NT2/D1 (cell line): Measurements from ENCODE around the gene CENPV.

Experiments
- SUZ12 ChIP-seq: IDR thresholded peaks from 2 replicates; pipeline ENCODE4 v1.6.1; 2011; ENCODE audit not compliant: insufficient read length, insufficient read depth; ENCODE audit errors: extremely low read depth
- YY1 ChIP-seq: IDR thresholded peaks from 2 replicates; pipeline ENCODE4 v1.6.1; 2011; ENCODE audit not compliant: insufficient read length, insufficient read depth

DNA sequence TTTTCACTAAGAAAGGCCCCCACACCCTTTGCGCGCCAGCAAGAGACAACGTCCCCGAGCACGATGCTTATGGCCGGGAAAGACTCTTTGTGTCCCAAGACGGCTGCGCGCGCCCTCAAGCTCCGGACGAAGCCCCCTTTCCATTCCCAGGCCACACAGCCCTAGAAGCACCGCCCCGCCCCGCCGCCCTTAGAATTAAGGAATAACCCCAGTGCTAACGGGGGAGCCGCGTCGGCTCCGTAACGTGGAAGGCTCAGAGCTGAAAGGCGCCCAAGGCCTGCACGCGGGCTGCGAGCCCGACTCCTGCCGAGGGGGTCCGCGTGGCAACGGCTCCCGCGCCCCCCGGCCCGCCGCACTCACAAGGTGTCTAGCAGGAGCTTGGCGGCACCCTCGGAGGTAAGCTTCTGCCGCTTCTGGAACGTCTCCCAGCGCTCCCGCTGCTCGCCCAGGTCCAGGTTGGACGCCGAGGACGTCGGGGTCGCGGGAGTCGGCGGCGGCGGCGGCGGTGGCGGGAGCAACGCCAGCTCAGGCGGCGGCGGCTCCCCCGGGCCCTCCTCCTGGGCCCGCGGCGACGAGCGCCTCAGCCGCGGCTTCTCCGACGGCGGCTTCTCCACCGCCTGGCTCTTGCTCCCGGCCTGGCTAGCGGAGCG, 477 bp downstream of the CENPV start:
- no peak for TF ChIP-seq SUZ12
- TF ChIP-seq YY1: no peak
